Transverse colon (tissue), 4 donors: ENCODE measurements around the gene ANGPTL2. TPM values are rescaled to one million over a fixed set of nuclear protein-coding genes. Genes with fewer than 3 reads are reported as not detected.
A peak's percentile ranks its signal among the peaks of the same experiment; 100 is the strongest.

Experiments
- DNase-seq: peaks from one replicate; pipeline ENCODE4 v3.0.0-alpha.2; 2019
- H3K27ac ChIP-seq, 4 donors: fragments of 200-600 bp; sonication (generic); 2 replicates each; pipeline ENCODE4 v1.5.1; 2016 to 2018; ENCODE audit warnings: inconsistent platforms in 4 of 4
- H3K27me3 ChIP-seq: fragments of 200-600 bp; sonication (generic); 2 replicates; pipeline ENCODE4 v1.5.1; 2017; ENCODE audit warnings: inconsistent platforms
- H3K36me3 ChIP-seq, 4 donors: fragments of 200-600 bp; sonication (generic); 2 replicates each; pipeline ENCODE4 v1.5.1; 2017 to 2019; ENCODE audit warnings: inconsistent platforms in 4 of 4
- H3K4me1 ChIP-seq, 4 donors: fragments of 200-600 bp; sonication (generic); 2 replicates each; pipeline ENCODE4 v1.5.1; 2017 to 2020; ENCODE audit warnings: inconsistent platforms in 4 of 4
- H3K4me3 ChIP-seq, 4 donors: fragments of 200-600 bp; sonication (generic); 1 replicate in 1 of 4; 2 replicates in 3 of 4; pipeline versions ENCODE4 v1.5.1 to v1.6.1; 2017 to 2019; ENCODE audit warnings: inconsistent platforms in 4 of 4
- H3K9me3 ChIP-seq, 2 donors: fragments of 200-600 bp; sonication (generic); 2 replicates each; pipeline ENCODE4 v1.5.1; 2017 to 2019; ENCODE audit warnings: inconsistent platforms in 2 of 2
- EP300 ChIP-seq: sonication (generic); formaldehyde crosslinking; IDR thresholded peaks from one replicate; pipeline ENCODE4 v1.6.1; 2017; ENCODE audit warnings: antibody characterized with exemption, low read depth
- POLR2A ChIP-seq: fragments of 450-650 bp; IDR thresholded peaks from one replicate; pipeline ENCODE4 v1.6.1; 2016; ENCODE audit warnings: antibody characterized with exemption, mild to moderate bottlenecking, moderate library complexity
- POLR2AphosphoS5 ChIP-seq, 3 donors: sonication (generic); formaldehyde crosslinking; IDR thresholded peaks; one replicate each; pipeline ENCODE4 v1.6.1; 2016; ENCODE audit warnings: antibody characterized with exemption in 3 of 3
- WGBS, 2 donors: methylation state at CpG; one replicate each; pipeline ENCODE4 v1.1.5; 2018; ENCODE audit warnings: low coverage in 1 of 2; 5-methylcytosine and 5-hydroxymethylcytosine counted together
- in situ Hi-C, 4 donors: fragments of 200-750 bp; cut with MboI; loops; one replicate each; pipeline versions ENCODE4 v1.15.0 to v1.15.1; 2017; ENCODE audit warnings: low sequenced_read_pairs in 3 of 4, low pct_ligation_motif_present in 1 of 4, low pct_unique_long_range_greater_than_20kb in 1 of 4
- intact Hi-C: fragments of 100-400 bp; cut with DNase I; formaldehyde crosslinking; loops from one replicate; pipeline ENCODE4 v1.15.1; 2023; ENCODE audit warnings: low total_unique reads
- total RNA-seq, 4 donors: library from RNA; depleted of rRNA; stranded (reverse); fragments of >200 nt; gene quantifications; one replicate each; pipeline ENCODE4 v1.1.0, GENCODE V29; 2016
- TF ChIP-seq, protein P1 (sequence below), 5 experiments: fragments of 200-600 bp in 3 of 5; fragments of 450-650 bp in 2 of 5; sonication (generic) in 3 of 5; IDR thresholded peaks; 1 replicate in 2 of 5; 2 replicates in 3 of 5; pipeline ENCODE4 v1.5.1; 2016 to 2017; ENCODE audit warnings: antibody characterized with exemption in 5 of 5, inconsistent platforms in 3 of 5, mild to moderate bottlenecking in 2 of 5, moderate library complexity in 1 of 5

ANGPTL2 gene
- total RNA-seq, 4 donors from 2014 or later: 11.0 to 30.8 (median 13.1) TPM

DNA sequence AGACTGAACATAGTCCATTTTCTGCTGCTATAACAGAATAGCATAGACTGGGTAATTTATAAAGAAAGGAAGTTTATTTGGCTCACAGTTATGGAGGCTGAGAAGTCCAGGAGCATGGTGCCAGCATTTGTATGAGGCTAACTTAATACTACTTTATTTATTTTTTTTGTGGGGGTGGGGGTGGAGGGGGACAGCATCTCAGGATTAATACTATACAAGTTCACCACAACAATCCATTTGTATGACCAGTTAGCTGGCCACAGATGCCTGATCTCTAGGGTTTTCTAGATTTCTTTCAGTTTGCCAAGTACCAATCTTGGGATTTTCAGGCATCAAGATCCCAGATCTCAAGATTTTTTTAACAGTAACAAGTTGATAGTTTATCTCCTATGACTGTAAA is 20.3 kb downstream of the ANGPTL2 start:
- TF ChIP-seq, protein P1, sequence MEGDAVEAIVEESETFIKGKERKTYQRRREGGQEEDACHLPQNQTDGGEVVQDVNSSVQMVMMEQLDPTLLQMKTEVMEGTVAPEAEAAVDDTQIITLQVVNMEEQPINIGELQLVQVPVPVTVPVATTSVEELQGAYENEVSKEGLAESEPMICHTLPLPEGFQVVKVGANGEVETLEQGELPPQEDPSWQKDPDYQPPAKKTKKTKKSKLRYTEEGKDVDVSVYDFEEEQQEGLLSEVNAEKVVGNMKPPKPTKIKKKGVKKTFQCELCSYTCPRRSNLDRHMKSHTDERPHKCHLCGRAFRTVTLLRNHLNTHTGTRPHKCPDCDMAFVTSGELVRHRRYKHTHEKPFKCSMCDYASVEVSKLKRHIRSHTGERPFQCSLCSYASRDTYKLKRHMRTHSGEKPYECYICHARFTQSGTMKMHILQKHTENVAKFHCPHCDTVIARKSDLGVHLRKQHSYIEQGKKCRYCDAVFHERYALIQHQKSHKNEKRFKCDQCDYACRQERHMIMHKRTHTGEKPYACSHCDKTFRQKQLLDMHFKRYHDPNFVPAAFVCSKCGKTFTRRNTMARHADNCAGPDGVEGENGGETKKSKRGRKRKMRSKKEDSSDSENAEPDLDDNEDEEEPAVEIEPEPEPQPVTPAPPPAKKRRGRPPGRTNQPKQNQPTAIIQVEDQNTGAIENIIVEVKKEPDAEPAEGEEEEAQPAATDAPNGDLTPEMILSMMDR (IDR thresholded peaks at IDR 0.05): no peak
- TF ChIP-seq POLR2A (no peak), POLR2AphosphoS5 (IDR thresholded peaks at IDR 0.05) (no peak), EP300 (no peak)
- no peaks in the 10 kb centered on the region for H3K36me3 ChIP-seq
- in situ Hi-C loops: no loop called here
- H3K27me3 ChIP-seq: no peaks in the 10 kb centered on the region
- no peak for DNase-seq
- peak overlapping the region in 1 of 4 donors; percentile 17 for H3K27ac ChIP-seq
- H3K4me1 ChIP-seq: peaks cover 0 to 6% (median 6%) of the 10 kb centered on the region in 4 donors
- no peaks in the 10 kb centered on the region for H3K9me3 ChIP-seq
- intact Hi-C loops: no loop called here
- H3K4me3 ChIP-seq: no peak overlapping the region

DNA sequence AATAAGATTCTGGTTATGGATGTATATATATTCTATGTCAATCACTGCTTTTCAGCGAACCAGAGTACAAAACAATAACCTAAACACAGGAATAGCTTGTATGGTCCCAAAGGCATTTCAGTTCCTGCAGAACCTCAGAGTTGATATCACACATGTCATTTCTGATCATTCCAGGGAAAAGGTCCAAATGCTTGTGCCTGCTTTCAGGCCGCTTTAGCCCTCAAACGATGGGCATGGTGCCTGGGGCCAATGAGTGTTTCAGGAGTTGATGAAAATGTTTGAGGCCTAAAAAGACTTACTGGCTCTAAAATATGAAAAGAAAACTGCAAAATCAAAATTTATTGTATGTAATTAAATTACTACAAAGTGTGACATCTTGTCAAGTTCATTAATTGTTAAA is 22.8 kb downstream of the ANGPTL2 start:
- H3K9me3 ChIP-seq: no peaks in the 10 kb centered on the region
- H3K4me1 ChIP-seq: peaks cover 0 to 6% (median 2%) of the 10 kb centered on the region in 4 donors
- peak overlapping the region; percentile 22 to 64 (median 46) for H3K27ac ChIP-seq
- DNase-seq: no peak
- no peaks in the 10 kb centered on the region for H3K27me3 ChIP-seq
- no peak overlapping the region for H3K4me3 ChIP-seq
- WGBS, 2 donors: 74 to 94% methylated on average over 3 of the region's 3 CpGs
- H3K36me3 ChIP-seq: no peaks in the 10 kb centered on the region
- no peak for TF ChIP-seq EP300
- no peak for TF ChIP-seq POLR2AphosphoS5 (IDR thresholded peaks at IDR 0.05)
- TF ChIP-seq, protein P1 (IDR thresholded peaks at IDR 0.05): no peak
- TF ChIP-seq POLR2A: no peak
- in situ Hi-C loops: no loop called here
- intact Hi-C loops: no loop called here

DNA sequence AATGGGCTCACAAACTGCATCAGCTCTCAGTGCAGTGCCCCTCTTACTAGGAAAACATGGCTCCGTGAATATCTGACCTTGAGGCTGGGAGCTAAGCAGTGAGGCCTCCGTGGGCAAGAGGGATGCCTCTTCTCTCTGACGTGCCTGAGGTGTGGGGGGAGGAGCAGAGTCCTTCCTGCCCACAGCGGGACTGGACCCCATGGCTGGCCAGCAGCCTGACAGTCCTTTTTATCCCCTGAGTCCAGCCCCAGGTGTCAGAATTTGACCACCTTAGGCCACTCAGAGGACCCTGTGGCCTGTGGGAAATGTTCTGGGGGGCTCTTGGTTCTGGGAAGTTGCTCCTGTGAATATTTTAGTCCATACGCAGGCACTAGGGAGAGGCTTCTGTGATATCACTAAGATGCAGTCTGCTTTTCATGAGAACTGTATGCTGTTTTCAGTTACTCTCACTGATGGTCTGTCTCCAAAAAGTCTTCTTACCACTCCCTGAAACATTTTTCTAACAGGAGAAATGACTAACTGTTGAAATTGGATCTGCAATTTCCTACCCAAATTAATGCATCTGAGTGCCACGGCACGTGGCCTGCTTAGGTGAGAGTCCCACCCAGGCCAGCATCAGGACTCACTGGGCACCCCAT is 23.4 kb downstream of the ANGPTL2 start:
- no peak for TF ChIP-seq POLR2A
- no peak for TF ChIP-seq EP300
- no peak for TF ChIP-seq POLR2AphosphoS5 (IDR thresholded peaks at IDR 0.05)
- TF ChIP-seq, protein P1 (IDR thresholded peaks at IDR 0.05): no peak
- H3K27me3 ChIP-seq: no peaks in the 10 kb centered on the region
- no peak overlapping the region for H3K4me3 ChIP-seq
- H3K4me1 ChIP-seq: peaks cover 0 to 6% (median 0%) of the 10 kb centered on the region in 4 donors
- DNase-seq: no peak
- peak overlapping the region; percentile 22 to 64 (median 46) for H3K27ac ChIP-seq
- 87% methylated on average over 7 of the region's 7 CpGs; no CpG with 5 or more reads in 1 of the 2 donors for WGBS, 2 donors
- H3K36me3 ChIP-seq: no peaks in the 10 kb centered on the region
- intact Hi-C loops (no loop called here), in situ Hi-C loops (no loop called here)
- H3K9me3 ChIP-seq: no peaks in the 10 kb centered on the region

DNA sequence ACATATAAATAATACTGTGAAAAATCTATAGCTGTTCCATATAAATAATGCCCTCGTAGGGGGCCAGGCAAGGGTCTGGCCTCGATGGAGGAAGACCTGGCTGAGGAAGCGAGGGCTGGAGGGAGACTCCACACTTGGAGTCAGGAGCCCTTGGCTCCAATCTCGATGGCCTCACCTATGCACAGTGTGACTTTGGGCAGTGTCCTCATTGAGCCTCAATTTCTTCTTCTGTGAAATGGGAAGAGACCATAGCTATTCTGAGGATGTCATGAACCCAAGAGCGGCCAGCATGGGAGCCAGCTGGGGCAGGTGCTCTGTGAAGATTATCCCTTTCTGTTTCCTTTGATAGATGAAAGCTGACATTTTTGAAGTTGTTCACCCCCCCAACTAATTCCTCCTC is 24.8 kb downstream of the ANGPTL2 start:
- TF ChIP-seq, protein P1 (IDR thresholded peaks at IDR 0.05): no peak
- TF ChIP-seq EP300 (no peak), POLR2AphosphoS5 (IDR thresholded peaks at IDR 0.05) (no peak), POLR2A (no peak)
- in situ Hi-C loops (no loop called here), intact Hi-C loops (no loop called here)
- peaks cover 0 to 6% (median 0%) of the 10 kb centered on the region in 4 donors for H3K4me1 ChIP-seq
- no peak overlapping the region for H3K4me3 ChIP-seq
- H3K27me3 ChIP-seq: no peaks in the 10 kb centered on the region
- H3K9me3 ChIP-seq: no peaks in the 10 kb centered on the region
- DNase-seq: no peak
- H3K36me3 ChIP-seq: no peaks in the 10 kb centered on the region
- 92 to 100% methylated on average over 1 to 5 of the region's 5 CpGs for WGBS, 2 donors
- H3K27ac ChIP-seq: no peak overlapping the region
